ENCODE measurements around the gene ACBD6.

Gene ACBD6

DNA sequence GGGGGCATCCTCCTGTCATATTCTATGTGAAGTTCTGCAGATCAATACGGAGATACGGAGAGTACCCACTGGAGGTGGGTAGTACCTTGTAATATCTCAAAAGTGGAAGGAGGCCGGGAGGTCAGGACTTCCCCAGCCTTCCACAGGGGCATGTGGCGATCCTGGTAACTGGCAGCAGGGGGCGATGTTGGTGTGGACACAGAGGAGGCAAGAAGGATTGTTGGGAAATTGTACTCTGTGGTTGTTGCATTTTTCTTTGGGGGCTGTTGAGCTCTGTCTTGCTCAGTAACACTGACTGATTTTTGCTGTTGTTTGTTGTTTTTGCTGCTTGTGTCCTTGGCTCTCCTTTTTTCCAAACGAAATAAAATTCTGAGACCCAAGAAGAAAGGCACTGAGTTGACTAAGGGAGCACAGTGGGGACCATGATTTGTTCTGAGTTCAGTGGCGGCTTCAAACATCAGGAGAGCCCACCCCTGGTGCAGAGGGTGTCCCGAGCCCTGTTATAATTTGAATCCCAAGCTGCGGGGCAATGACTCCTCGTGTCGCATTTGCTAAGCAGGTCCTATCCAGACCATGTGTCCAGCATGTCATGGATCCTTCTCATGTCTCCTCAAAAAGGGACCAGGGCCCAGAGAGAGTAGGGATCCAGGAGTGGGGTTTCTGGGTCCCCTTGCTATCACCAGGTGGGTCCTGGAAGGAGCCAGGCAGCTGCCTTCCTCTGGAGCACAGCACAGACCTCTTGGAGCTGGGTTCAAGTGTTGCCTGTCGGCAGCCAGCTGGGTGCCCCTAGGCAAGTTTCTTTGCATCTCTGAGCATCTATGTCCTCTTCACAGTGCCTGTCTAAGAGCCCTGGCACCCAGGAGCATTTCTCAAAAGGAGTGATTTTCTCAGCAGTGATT, 249.5 kb downstream of the ACBD6 start:
- no peak for DNase-seq

DNA sequence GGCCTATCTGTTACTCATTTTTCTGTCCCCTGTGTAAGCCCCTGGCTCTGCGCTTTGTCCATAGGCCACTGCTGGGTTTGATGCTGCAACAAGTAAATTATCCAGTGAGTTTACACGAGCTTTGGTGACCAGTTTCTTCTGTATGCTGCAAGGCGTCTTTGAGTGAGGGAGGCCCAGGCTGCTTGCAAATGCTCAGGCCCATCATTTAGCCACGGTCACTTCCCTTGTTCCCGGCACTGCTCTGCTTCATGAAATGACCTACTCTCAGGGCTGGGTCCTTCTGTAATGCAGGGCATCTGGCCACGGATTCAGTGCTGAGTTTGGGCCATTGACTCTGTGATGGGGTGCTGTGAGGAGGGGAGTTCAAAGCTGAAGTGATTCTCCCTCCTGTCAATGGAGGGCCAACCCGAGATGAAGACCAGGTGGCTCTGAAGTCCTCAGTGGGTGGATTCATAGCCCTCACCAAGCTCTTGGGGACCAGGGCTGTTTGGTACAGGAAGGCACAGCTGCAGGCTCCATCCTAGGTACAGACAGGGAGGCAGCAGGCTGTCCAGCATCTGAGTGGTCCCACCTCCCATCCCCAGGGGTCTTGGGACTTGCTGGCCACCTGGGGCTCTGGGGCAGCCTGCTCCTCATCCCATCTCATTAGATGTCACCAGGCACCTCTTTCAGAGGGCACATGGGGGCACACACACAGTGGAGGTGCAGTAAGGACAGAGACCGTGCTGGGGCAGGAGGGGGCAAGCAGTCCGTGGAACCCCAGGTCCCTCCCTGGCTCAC, 250.7 kb downstream of the ACBD6 start:
- DNase-seq, result no peak

GRCh38 chr1:180250883-180251509, 251.4 kb downstream of the ACBD6 start:
- no peak for DNase-seq

DNA sequence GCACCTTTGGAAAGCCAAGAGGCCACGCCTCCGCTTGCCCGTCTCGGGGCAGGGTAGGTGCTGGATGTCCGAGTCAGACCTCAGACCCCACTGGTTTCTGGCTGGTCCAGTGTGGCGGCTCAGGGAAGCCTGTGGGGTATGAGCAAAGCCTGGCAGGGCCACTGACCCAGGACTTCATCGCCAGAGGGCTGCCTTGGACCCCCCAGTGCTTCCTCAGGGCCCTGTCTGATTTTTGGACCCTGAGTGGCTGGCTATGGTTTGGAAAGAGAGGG, 251.9 kb downstream of the ACBD6 start:
- no peak for DNase-seq

- DNase-seq, result no peak
These were observed 252.5 kb downstream of the ACBD6 start for GRCh38 chr1:180249725-180250498.

DNA sequence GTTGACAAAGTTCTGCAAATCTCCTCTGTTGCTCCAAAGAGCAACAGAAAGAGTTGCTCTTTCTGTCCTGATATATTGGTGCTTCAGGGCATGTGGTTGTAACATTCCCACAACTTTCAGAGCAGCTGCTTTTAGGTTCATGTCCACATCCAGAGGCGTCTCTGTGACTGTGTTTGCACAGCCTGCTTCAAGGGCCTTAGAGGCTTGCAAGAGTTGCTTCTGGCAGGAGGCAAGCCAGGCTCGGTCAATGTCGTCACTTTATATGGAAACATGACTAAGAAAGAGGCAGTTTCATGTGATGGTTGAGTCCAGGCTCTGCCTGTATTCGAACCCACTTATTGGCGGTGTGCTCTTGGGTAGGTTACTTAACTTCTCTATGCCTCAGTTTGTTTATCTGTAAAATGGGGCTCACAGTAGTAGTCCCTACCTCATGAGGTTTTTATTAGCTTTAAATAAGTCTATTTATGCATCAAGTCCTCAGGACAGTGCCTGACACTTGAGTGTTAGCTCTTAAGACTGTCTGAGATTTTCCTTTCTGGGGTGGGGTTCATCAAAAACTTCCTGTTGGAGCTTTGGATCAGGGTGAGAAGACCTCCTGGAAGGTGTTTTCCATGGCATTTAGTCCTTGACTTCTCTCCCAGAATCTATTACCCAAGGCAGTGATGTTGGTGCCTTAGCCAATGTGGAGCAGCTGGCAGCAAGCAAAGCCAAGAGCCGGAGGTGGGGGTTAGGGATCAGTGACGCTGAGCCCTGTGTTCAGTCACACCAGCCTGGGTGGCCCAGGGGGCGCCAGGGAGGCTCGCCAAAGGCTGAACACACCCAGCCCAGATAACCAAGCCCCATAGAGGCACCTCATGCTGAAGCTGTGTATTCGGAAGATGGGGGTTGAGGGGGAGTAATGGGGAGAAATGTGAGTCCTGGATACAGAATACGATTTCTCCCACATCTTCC, 253.4 kb downstream of the ACBD6 start:
- no peak for DNase-seq

DNA sequence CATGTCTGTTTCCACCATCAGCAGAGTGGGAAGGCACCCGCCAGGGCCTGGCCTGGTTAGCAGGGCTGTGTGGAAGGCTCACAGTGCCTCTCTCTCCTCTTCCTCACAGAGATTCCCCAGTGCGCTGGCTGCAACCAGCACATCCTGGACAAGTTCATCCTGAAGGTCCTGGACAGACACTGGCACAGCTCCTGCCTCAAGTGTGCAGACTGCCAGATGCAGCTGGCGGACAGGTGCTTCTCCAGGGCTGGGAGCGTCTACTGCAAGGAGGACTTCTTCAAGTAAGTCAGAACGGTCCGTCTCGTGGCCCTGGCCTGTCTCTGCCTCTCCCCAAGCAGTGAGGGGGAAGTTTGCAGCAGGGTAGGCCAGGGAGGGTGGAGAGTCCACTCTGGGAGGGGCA, 254.2 kb downstream of the ACBD6 start:
- no peak for DNase-seq

DNA sequence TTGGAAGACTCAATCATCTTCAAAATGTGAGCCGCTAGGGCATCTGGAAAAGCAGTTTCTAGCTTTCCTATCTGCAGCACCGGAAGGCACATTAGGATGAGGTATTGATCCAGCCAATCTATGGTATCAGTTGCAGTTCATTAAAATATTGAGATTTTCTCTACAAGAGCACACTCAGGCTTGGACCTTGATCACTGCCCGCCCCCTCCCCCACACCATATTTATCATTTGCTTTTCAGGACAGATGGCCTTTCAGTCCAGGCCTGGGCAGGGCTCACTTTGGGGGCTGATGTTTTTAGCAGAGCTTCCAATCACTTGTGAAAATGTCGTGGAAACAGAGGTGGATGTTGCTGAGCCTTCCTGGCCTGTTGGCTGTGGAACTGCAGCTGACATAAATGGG, 254.8 kb downstream of the ACBD6 start:
- DNase-seq, result no peak

DNA sequence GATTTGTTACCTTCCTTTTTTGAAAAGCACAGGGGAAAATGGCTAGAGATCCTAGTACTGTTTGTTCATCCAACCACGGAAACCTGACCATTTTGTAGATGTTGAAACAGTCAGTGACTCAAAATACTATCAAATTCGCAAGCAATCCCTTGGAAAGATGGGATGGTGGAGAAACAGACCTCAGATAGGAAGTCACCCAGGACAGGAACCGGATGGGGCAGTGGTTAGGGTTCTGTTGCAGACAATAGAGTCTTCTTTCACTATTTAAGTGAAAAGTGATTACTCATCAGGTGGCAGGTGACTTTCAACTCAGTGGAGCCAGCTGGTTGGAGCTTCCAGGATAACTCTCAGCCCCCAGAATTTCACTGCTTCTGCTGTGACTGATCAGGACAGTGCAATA, 255.3 kb downstream of the ACBD6 start:
- DNase-seq, result no peak

GRCh38 chr1:180246579-180246978, 255.8 kb downstream of the ACBD6 start:
- no peak for DNase-seq

DNA sequence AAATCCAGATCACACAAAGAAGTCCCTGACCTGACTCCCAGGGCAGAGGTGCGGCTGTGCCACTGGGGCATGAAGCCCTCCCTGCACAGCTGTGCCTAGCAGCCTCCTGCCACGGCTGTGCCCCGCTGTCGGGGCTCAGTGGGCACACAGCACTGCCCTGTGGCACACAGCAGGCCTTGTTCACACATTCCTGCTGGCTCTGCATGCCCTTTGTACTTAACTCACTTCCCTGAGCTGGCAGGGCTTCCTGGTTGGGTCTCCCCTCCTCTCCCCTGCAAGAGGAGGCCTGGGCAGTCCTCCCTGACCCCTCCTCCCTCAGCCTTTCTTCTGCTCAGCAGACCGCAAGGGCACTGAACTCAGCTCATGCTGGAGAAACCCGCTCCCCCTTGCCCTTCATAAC, 257.5 kb downstream of the ACBD6 start:
- DNase-seq, result no peak

DNA sequence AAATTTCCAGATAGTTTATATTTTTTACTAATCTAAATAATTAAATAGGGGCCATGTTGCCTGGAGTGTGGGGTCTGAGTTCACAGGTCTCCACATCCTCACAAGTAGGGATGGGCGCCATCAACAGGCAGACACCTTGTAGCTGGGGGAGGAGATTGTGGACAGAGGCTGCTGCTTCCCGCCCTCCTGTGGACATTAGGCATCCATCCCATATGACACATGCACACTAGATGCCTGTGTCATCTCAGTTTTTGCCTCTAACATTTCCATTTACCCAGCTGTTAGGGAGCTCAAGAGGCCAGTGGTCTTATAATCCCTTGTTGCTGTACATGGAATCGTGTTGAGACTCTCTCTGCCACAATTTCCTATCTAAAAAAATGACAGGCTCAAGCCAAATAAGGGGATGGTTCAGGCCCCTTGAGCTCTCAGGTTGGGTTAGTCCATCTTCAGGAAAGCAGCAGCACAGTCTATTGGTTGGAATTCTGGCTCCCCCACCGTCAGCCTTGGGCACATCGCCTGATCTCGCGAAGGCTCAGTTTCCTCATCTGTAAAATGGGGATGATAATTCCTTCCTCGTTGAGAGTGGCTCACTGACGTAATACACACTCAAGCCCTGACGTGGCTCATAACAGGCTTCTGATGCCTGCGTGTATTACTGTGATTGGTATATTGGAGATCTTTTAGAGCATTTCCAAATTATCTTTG, 258.7 kb downstream of the ACBD6 start:
- DNase-seq, result no peak

- no peak for DNase-seq
These were observed 260.4 kb downstream of the ACBD6 start for GRCh38 chr1:180241716-180242544.

- no peak for DNase-seq
These were observed 263.0 kb downstream of the ACBD6 start for GRCh38 chr1:180239145-180240096.

DNA sequence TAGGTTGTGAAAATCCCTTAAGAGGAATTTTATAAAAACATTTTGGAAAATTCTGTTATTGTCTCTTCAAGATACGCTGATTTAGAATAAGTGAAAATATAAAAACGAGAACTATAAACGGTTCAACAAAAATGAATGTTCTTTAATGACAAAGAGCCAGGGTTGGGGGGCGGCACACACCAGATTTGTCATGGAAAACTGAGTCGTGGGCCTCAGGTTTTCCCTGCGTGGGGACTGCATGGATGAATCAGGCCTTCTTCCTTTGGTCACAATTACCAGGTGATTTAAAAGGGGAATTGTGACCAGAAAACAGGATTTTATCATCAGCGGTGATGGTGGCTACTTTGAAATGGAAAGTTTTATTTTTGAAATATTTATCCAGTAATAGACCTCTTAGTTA, 263.7 kb downstream of the ACBD6 start:
- no peak for DNase-seq

Measured in NCI-H1417 treated with DMSO at 0.1 percent for 48 hours (cell line).